Thyroid gland (tissue), 4 donors: ENCODE results near the gene ERICH2. TPM values are rescaled to one million over a fixed set of nuclear protein-coding genes. Genes with fewer than 3 reads are reported as not detected.

Experiments
- DNase-seq, 2 donors: peaks; one replicate each; pipeline ENCODE4 v3.0.0-alpha.2; 2019
- H3K27ac ChIP-seq, 3 donors: fragments of 200-600 bp; sonication (generic); 1 replicate in 2 of 3; 2 replicates in 1 of 3; pipeline ENCODE4 v1.5.1; 2016 to 2019; ENCODE audit warnings: mild to moderate bottlenecking in 1 of 3, moderate library complexity in 1 of 3
- H3K27me3 ChIP-seq: fragments of 200-600 bp; sonication (generic); one replicate; pipeline ENCODE4 v1.5.1; 2019
- H3K36me3 ChIP-seq, 2 donors: fragments of 200-600 bp; sonication (generic); one replicate each; pipeline ENCODE4 v1.5.1; 2016 to 2019
- H3K4me1 ChIP-seq, 2 donors: fragments of 200-600 bp; sonication (generic); one replicate each; pipeline ENCODE4 v1.5.1; 2017 to 2019
- H3K4me3 ChIP-seq, 3 donors: fragments of 200-600 bp; sonication (generic); replicated peaks in 1 of 3; 1 replicate in 2 of 3; 2 replicates in 1 of 3; pipeline ENCODE4 v1.5.1; 2016; ENCODE audit warnings: mild to moderate bottlenecking in 1 of 3
- H3K9me3 ChIP-seq: fragments of 200-600 bp; sonication (generic); one replicate; pipeline ENCODE4 v1.5.1; 2017
- POLR2A ChIP-seq, 2 donors: fragments of 450-650 bp; IDR thresholded peaks; one replicate each; pipeline ENCODE4 v1.6.1; 2017; ENCODE audit warnings: antibody characterized with exemption in 2 of 2, mild to moderate bottlenecking in 2 of 2, moderate library complexity in 1 of 2
- WGBS, 2 donors: methylation state at CpG; one replicate each; pipeline ENCODE4 v1.1.5; 2017; 5-methylcytosine and 5-hydroxymethylcytosine counted together
- intact Hi-C: fragments of 100-400 bp; cut with DNase I; formaldehyde crosslinking; loops from one replicate; pipeline ENCODE4 v1.15.1; 2023
- total RNA-seq, 4 donors: library from RNA; depleted of rRNA; stranded (reverse); fragments of >200 nt; gene quantifications; one replicate each; pipeline ENCODE4 v1.2.3, GENCODE V29; 2016
- TF ChIP-seq, protein P1 (sequence below), 6 experiments: fragments of 200-600 bp in 3 of 6; fragments of 450-650 bp in 3 of 6; sonication (generic) in 3 of 6; IDR thresholded peaks; one replicate each; pipeline ENCODE4 v1.5.1; 2016 to 2019; ENCODE audit warnings: antibody characterized with exemption in 6 of 6, mild to moderate bottlenecking in 2 of 6, inconsistent platforms in 1 of 6, moderate library complexity in 1 of 6

ERICH2 gene
- total RNA-seq, 4 donors from 2014 or later: not detected

DNA sequence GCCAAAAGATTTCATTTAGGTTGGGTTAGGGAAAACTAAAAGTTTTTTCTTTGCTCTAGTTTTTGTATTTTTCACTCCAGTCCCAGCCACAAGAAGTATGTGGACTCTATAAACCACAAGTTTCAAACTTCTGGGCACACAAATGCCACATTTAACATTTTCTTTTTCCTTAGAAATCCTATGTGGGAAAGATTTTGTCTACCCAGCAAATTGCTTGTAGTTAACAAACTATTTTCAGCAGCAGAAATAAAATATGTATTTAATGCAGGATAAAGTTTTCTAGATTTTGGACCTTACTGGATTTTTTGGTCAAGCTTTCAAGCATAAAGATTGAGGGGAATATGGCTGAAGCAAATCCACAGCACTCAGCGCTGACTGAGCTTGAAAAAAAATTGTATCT, 9.1 kb downstream of the ERICH2 start:
- Histone ChIP-seq H3K36me3 (no peaks in the 10 kb centered on the region), H3K4me3 (no peak overlapping the region), H3K4me1 (no peaks in the 10 kb centered on the region), H3K27me3 (no peaks in the 10 kb centered on the region), H3K27ac (no peak overlapping the region), H3K9me3 (no peaks in the 10 kb centered on the region)
- no peak for DNase-seq
- 89 to 100% methylated on average over 1 of the region's 1 CpG for WGBS, 2 donors
- intact Hi-C loops: no loop called here
- TF ChIP-seq POLR2A (IDR thresholded peaks at IDR 0.05): no peak
- TF ChIP-seq, protein P1, sequence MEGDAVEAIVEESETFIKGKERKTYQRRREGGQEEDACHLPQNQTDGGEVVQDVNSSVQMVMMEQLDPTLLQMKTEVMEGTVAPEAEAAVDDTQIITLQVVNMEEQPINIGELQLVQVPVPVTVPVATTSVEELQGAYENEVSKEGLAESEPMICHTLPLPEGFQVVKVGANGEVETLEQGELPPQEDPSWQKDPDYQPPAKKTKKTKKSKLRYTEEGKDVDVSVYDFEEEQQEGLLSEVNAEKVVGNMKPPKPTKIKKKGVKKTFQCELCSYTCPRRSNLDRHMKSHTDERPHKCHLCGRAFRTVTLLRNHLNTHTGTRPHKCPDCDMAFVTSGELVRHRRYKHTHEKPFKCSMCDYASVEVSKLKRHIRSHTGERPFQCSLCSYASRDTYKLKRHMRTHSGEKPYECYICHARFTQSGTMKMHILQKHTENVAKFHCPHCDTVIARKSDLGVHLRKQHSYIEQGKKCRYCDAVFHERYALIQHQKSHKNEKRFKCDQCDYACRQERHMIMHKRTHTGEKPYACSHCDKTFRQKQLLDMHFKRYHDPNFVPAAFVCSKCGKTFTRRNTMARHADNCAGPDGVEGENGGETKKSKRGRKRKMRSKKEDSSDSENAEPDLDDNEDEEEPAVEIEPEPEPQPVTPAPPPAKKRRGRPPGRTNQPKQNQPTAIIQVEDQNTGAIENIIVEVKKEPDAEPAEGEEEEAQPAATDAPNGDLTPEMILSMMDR (IDR thresholded peaks at IDR 0.05): no peak

DNA sequence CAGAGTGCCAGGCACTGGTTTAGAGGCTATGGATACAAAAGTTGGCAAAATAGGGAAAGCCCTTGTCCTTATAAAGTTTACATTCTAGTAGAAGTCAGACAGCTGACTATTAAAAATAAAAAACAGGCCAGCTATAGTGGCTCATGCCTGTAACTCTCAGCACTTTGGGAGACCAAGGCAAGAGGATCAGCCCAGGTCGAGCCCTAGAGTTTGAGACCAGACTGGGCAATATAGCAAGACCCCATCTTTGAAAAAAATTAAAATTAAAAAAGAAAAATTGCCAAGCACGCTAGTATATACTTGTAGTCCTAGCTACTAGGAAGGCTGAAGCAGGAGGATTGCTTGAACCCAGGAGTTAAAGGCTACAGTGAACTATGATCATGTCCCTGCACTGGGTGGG, 12.5 kb downstream of the ERICH2 start:
- Histone ChIP-seq H3K27me3 (no peaks in the 10 kb centered on the region), H3K36me3 (no peaks in the 10 kb centered on the region), H3K9me3 (no peaks in the 10 kb centered on the region), H3K4me3 (no peak overlapping the region), H3K27ac (no peak overlapping the region), H3K4me1 (no peaks in the 10 kb centered on the region)
- DNase-seq: no peak
- intact Hi-C loops: no loop called here
- TF ChIP-seq, protein P1 (IDR thresholded peaks at IDR 0.05): no peak
- TF ChIP-seq POLR2A (IDR thresholded peaks at IDR 0.05): no peak
- 79 to 86% methylated on average over 2 of the region's 2 CpGs for WGBS, 2 donors

DNA sequence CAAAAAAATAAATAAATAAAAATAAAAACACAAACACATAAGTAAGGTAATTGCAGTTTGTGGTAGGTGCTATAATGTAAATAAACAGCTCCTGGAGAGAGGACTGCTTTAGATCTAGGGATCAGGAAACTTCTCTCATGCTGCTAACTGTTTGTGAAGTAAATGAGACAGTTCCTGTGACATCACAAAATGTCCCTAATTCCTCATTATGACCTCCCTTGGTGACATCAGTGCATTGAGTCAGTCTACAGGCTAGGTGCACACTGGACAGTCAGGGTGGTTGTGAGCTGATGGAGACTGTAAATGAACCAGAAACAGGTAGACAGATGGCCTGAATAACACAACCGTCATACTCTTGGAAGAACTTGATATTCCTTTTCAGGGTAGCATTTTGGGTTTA, 13.4 kb downstream of the ERICH2 start:
- 96 to 98% methylated on average over 1 of the region's 1 CpG for WGBS, 2 donors

DNA sequence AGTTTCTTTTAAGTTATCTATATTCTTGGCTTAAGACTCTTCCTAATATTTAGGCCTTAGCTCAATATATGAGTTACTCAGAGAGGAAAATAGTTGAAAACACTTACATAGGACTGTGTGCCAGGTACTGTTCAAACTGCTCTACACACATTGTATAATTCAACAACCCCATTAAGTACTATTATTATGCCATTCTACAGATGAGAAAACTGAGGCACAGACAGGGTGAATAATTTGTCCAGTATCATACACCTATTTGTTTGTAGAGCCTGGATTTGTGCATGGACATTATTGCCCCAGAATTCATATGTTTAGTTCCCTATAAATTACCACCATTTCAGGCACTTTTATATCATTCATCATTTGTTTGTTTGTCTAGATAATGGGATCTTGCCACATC, 28.8 kb downstream of the ERICH2 start:
- H3K4me3 ChIP-seq: no peak overlapping the region
- no peak overlapping the region for H3K27ac ChIP-seq
- TF ChIP-seq, protein P1 (IDR thresholded peaks at IDR 0.05): no peak
- no peak for TF ChIP-seq POLR2A (IDR thresholded peaks at IDR 0.05)
- no peaks in the 10 kb centered on the region for H3K4me1 ChIP-seq
- intact Hi-C loops: no loop called here
- no peaks in the 10 kb centered on the region for H3K27me3 ChIP-seq
- DNase-seq: no peak
- H3K9me3 ChIP-seq: no peaks in the 10 kb centered on the region
- H3K36me3 ChIP-seq: no peaks in the 10 kb centered on the region

More for the DNA sequence above, 13.4 kb downstream of the ERICH2 start:
- H3K27me3 ChIP-seq: no peaks in the 10 kb centered on the region
- H3K4me3 ChIP-seq: no peak overlapping the region
- TF ChIP-seq, protein P1 (IDR thresholded peaks at IDR 0.05): no peak
- no peak for TF ChIP-seq POLR2A (IDR thresholded peaks at IDR 0.05)
- H3K27ac ChIP-seq: no peak overlapping the region
- no peaks in the 10 kb centered on the region for H3K36me3 ChIP-seq
- intact Hi-C loops: no loop called here
- H3K4me1 ChIP-seq: no peaks in the 10 kb centered on the region
- DNase-seq: no peak
- no peaks in the 10 kb centered on the region for H3K9me3 ChIP-seq

DNA sequence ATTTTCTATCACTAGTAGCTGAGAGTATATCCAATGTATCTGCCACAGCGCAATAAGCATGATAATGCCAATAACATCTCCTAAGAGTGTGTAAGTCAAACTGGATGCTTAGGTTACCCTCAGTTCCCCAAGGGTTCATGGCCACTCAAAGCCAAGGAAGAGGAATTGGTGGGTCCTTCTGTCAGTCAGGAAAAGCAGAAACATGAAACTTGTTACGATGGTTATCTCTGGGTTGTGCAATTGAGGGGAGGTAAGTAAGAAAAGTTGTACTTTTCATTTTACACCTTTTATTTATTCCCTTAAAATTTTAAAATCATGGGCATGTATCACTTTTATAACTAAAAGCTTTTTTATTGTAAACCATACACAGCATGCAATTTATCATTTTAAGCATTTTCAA, 36.4 kb downstream of the ERICH2 start:
- Histone ChIP-seq H3K36me3 (no peaks in the 10 kb centered on the region), H3K4me1 (no peaks in the 10 kb centered on the region), H3K4me3 (no peak overlapping the region), H3K27ac (no peak overlapping the region), H3K9me3 (no peaks in the 10 kb centered on the region), H3K27me3 (no peaks in the 10 kb centered on the region)
- WGBS, 2 donors: 92% methylated on average over 2 of the region's 2 CpGs
- no peak for TF ChIP-seq POLR2A (IDR thresholded peaks at IDR 0.05)
- TF ChIP-seq, protein P1 (IDR thresholded peaks at IDR 0.05): no peak
- intact Hi-C loops: no loop called here
- DNase-seq: no peak
